Spleen (tissue), 11 donors: ENCODE data around the gene SREK1IP1. TPM values are rescaled to one million over a fixed set of nuclear protein-coding genes. Genes with fewer than 3 reads are reported as not detected.
"Not testable (repeated sequence)": the region's sequence is repeated elsewhere in the genome, so short reads cannot be mapped to it uniquely, and the experiment has no call there.

Experiments used
- DNase-seq: peaks from one replicate; pipeline ENCODE4 v3.0.0-alpha.2; 2020
- H3K27ac ChIP-seq, 8 donors: fragments of 200-600 bp; sonication (generic) in 7 of 8; 1 replicate in 4 of 8; 2 replicates in 4 of 8; pipeline versions ENCODE4 v1.5.0 to v1.8.0; 2016 to 2021; ENCODE audit warnings: inconsistent platforms in 4 of 8, mild to moderate bottlenecking in 4 of 8, moderate library complexity in 1 of 8
- H3K27me3 ChIP-seq, 7 donors: fragments of 200-600 bp; sonication (generic) in 6 of 7; replicated peaks in 1 of 7; 1 replicate in 4 of 7; 2 replicates in 3 of 7; pipeline versions ENCODE4 v1.5.0 to v1.8.0; 2016 to 2021; ENCODE audit warnings: inconsistent platforms in 3 of 7, mild to moderate bottlenecking in 1 of 7
- H3K36me3 ChIP-seq, 6 donors: fragments of 200-600 bp; sonication (generic) in 5 of 6; 1 replicate in 4 of 6; 2 replicates in 2 of 6; pipeline versions ENCODE4 v1.5.0 to v1.8.0; 2016 to 2021; ENCODE audit warnings: inconsistent platforms in 2 of 6
- H3K4me1 ChIP-seq, 6 donors: fragments of 200-600 bp; sonication (generic) in 5 of 6; 1 replicate in 3 of 6; 2 replicates in 3 of 6; pipeline versions ENCODE4 v1.5.0 to v1.8.0; 2016 to 2021; ENCODE audit warnings: inconsistent platforms in 3 of 6
- H3K4me3 ChIP-seq, 8 donors: fragments of 200-600 bp; sonication (generic) in 7 of 8; 1 replicate in 4 of 8; 2 replicates in 4 of 8; pipeline versions ENCODE4 v1.5.0 to v1.8.0; 2016 to 2021; ENCODE audit warnings: inconsistent platforms in 4 of 8, mild to moderate bottlenecking in 4 of 8, moderate library complexity in 2 of 8
- H3K9me3 ChIP-seq, 8 donors: fragments of 200-600 bp; sonication (generic) in 7 of 8; 1 replicate in 4 of 8; 2 replicates in 4 of 8; pipeline versions ENCODE4 v1.5.0 to v1.8.0; 2016 to 2021; ENCODE audit warnings: inconsistent platforms in 4 of 8
- CTCF ChIP-seq, 11 experiments: fragments of 200-600 bp in 7 of 11; fragments of 450-650 bp in 4 of 11; sonication (generic) in 4 of 11; IDR thresholded peaks in 8 of 11; conservative IDR thresholded peaks in 3 of 11; 1 replicate in 7 of 11; 2 replicates in 4 of 11; pipeline versions ENCODE4 v1.4.0 to v1.8.0; 2016 to 2021; ENCODE audit warnings: antibody characterized with exemption in 11 of 11, inconsistent platforms in 4 of 11, mild to moderate bottlenecking in 1 of 11
- POLR2A ChIP-seq, 3 donors: fragments of 450-650 bp; IDR thresholded peaks; one replicate each; pipeline ENCODE4 v1.5.1; 2017; ENCODE audit warnings: antibody characterized with exemption in 3 of 3, mild to moderate bottlenecking in 1 of 3
- POLR2AphosphoS5 ChIP-seq, 3 donors: sonication (generic); formaldehyde crosslinking; IDR thresholded peaks; one replicate each; pipeline ENCODE4 v1.5.1; 2017; ENCODE audit warnings: antibody characterized with exemption in 3 of 3
- WGBS, 5 donors: extraction: QIAGEN DNeasy Blood & Tissue Kit in 3 of 5; methylation state at CpG; one replicate each; pipeline versions ENCODE4 v1.1.5 to v1.1.7; 2013 to 2018; 5-methylcytosine and 5-hydroxymethylcytosine counted together
- intact Hi-C: fragments of 100-400 bp; cut with DNase I; formaldehyde crosslinking; loops from one replicate; pipeline ENCODE4 v1.15.0; 2023; ENCODE audit warnings: low total_unique reads
- polyA plus RNA-seq, 3 donors: library from polyadenylated mRNA; stranded (reverse); fragments of 200-250 nt; gene quantifications; one replicate each; pipeline ENCODE4 v1.2.1, GENCODE V29; 2013
- total RNA-seq, 7 donors: library from RNA; depleted of rRNA in 3 of 7; stranded (reverse); fragments of >200 nt in 3 of 7; fragmentation: NEBNext Ultra II Directional in 4 of 7; extraction: Animal tissue kit (Norgen Biotek cat#: 25700) in 4 of 7; gene quantifications; one replicate each; pipeline versions ENCODE4 v1.1.0 to v1.2.1, GENCODE V29; 2016 to 2021
- donor health status: healthy with polysubstance abuse.
- donor health status: DM: no; HTN: no; CAD: no; lungs with moderate emphysema.
- donor health status: DM: no; HTN: no; CAD: no.
- donor health status: Bipolar disorder and iron deficiency.
- donor health status: healthy.
- donor health status: DM: no; HTN: no; CAD: no.
- donor health status: DM: yes; HTN: yes; CAD: no.

Gene SREK1IP1
- total and polyA plus RNA-seq, 10 donors, result 10.5 to 27.3 (median 16.5) TPM

- Histone ChIP-seq H3K27ac (no peak overlapping the region), H3K4me1 (no peaks in the 10 kb centered on the region), H3K27me3 (no peaks in the 10 kb centered on the region), H3K9me3 (no peaks in the 10 kb centered on the region), H3K4me3 (no peak overlapping the region), H3K36me3 (peaks cover 0 to 58% (median 22%) of the 10 kb centered on the region in 6 donors)
- TF ChIP-seq CTCF (IDR thresholded peaks at IDR 0.05 in 8 of 11, conservative IDR thresholded peaks at IDR 0.05 in 3 of 11) (no peak), POLR2A (IDR thresholded peaks at IDR 0.05) (no peak), POLR2AphosphoS5 (IDR thresholded peaks at IDR 0.05) (no peak)
- intact Hi-C loops, result no loop called here
- no peak for DNase-seq
These were observed 25.7 kb downstream of the SREK1IP1 start for GRCh38 chr5:64742821-64743220.

GRCh38 chr5:64742411-64742810 is 26.1 kb downstream of the SREK1IP1 start:
- no peak overlapping the region for H3K4me3 ChIP-seq
- 91 to 98% (median 98%) methylated on average over 1 of the region's 1 CpG for WGBS, 5 donors
- intact Hi-C loops, result no loop called here

GRCh38 chr5:64727150-64727549 is 41.3 kb downstream of the SREK1IP1 start:
- intact Hi-C loops, result no loop called here
- 76 to 87% (median 84%) methylated on average over 2 of the region's 2 CpGs for whole genome bisulfite sequencing, 5 donors
- H3K36me3 ChIP-seq, result peaks cover 0 to 94% (median 36%) of the 10 kb centered on the region in 6 donors
- no peaks in the 10 kb centered on the region for H3K4me1 ChIP-seq
- no peak overlapping the region for H3K4me3 ChIP-seq
- no peaks in the 10 kb centered on the region for H3K27me3 ChIP-seq
- H3K9me3 ChIP-seq, result no peaks in the 10 kb centered on the region
- no peak for DNase-seq
- no peak for TF ChIP-seq CTCF (IDR thresholded peaks at IDR 0.05 in 8 of 11, conservative IDR thresholded peaks at IDR 0.05 in 3 of 11)
- TF ChIP-seq POLR2AphosphoS5 (IDR thresholded peaks at IDR 0.05), result no peak
- TF ChIP-seq POLR2A (IDR thresholded peaks at IDR 0.05), result no peak
- no peak overlapping the region for H3K27ac ChIP-seq

More at GRCh38 chr5:64742411-64742810, 26.1 kb downstream of the SREK1IP1 start:
- Histone ChIP-seq H3K27ac (no peak overlapping the region), H3K9me3 (no peaks in the 10 kb centered on the region), H3K4me1 (no peaks in the 10 kb centered on the region), H3K27me3 (no peaks in the 10 kb centered on the region), H3K36me3 (peaks cover 0 to 57% (median 22%) of the 10 kb centered on the region in 6 donors)
- DNase-seq, result no peak
- TF ChIP-seq POLR2AphosphoS5 (IDR thresholded peaks at IDR 0.05) (no peak), POLR2A (IDR thresholded peaks at IDR 0.05) (no peak), CTCF (IDR thresholded peaks at IDR 0.05 in 8 of 11, conservative IDR thresholded peaks at IDR 0.05 in 3 of 11) (no peak)

- no peak overlapping the region for H3K4me3 ChIP-seq
- H3K27ac ChIP-seq, result no peak overlapping the region
- H3K36me3 ChIP-seq, result peaks cover 0 to 77% (median 36%) of the 10 kb centered on the region in 6 donors
- DNase-seq, result no peak
- 62 to 98% (median 97%) methylated on average over 3 of the region's 3 CpGs for WGBS, 5 donors
- intact Hi-C loops, result no loop called here
- TF ChIP-seq POLR2A (IDR thresholded peaks at IDR 0.05), result no peak
- no peak for TF ChIP-seq POLR2AphosphoS5 (IDR thresholded peaks at IDR 0.05)
- TF ChIP-seq CTCF (IDR thresholded peaks at IDR 0.05 in 8 of 11, conservative IDR thresholded peaks at IDR 0.05 in 3 of 11), result no peak
- H3K4me1 ChIP-seq, result no peaks in the 10 kb centered on the region
- H3K27me3 ChIP-seq, result no peaks in the 10 kb centered on the region
- H3K9me3 ChIP-seq, result no peaks in the 10 kb centered on the region
These were observed 45.9 kb downstream of the SREK1IP1 start for GRCh38 chr5:64722588-64722987.

- H3K27me3 ChIP-seq, H3K4me1 ChIP-seq, H3K9me3 ChIP-seq, intact Hi-C loops, H3K4me3 ChIP-seq, H3K27ac ChIP-seq, DNase-seq, H3K36me3 ChIP-seq: not testable (repeated sequence)
- 84 to 95% (median 90%) methylated on average over 10 to 13 of the region's 16 CpGs for WGBS, 5 donors
These were observed 54.0 kb downstream of the SREK1IP1 start for GRCh38 chr5:64714495-64714894.
